Measurements from ENCODE around the gene TOMM70.
A peak's percentile ranks its signal among the peaks of the same experiment; 100 is the strongest.
"Not testable (repeated sequence)": the region's sequence is repeated elsewhere in the genome, so short reads cannot be mapped to it uniquely, and the experiment has no call there.

The TOMM70 gene

DNA sequence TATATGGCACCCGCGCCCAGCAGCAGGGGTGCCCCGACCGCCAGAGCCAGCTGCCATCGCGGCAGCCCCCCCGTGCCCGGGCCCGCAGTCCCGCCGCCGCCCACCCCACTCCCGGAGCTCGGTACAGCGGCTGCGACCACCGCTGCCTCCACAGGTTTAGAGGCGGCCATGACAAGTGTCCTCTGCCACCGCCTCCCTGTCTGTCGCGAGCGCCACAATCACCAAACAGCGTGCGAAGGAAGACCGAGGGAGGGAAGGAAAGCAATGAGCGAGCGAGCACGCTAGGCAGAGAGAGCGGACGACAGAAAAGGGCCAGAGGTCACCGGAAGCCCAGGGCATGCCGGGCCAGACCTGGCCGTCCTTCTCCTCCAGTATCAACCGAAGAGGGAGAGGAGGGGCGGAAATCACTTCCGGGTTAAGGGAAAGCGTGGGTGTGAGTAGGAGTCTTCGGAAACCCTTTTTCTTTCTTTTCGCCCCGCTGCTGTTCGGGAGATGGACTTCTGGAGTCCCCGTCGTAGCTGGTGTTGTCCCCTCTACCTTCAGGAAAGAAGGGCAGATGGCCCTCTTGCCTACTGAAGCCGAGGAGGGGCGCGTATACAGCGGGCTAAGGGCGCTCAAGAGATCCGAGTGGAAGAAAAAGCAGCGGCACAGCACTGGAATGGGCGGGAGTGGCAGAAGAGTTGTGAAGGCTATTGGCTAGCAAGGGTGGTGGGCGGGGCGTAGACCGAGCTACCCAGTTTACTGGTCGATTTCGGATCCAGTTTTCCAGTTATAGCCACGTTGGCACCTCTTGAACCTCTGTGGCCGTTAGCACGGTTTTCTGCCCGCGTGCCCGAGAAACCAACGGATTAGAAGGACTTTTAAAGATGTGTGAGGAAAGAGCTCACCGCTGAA is at the start of gene TOMM70, which contains the start of gene LNP1:
Gene TOMM70 (minus strand): TSS at position 310 of the 894 bp plus-strand sequence. CDS start 140 bp downstream, at position 170.
Gene LNP1 (plus strand): TSS at position 760 of the 894 bp plus-strand sequence. CDS start 28,191 bp downstream, outside the sequence.
- peak; percentile 93 to 94 for DNase-seq

DNA sequence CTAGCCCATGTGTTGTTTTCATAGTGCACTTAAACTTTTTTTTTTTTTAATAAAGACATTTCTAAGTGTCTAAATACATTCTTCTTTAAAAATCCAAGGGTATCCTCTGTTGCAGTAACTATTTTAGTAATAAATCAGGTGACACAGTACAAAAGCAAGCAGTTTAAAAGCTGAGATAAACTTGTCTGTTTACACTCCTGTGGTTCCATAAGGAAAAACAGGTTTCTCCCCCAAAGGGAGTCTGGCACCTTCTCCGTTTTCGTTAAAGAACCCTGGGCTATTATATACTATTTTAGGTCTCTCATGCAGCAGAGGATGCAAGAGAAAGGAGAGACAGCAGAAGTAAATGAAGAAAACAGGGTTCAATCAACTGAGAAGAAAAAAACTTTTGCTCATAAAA is 48.3 kb upstream of the TOMM70 start:
- no peak for DNase-seq

DNA sequence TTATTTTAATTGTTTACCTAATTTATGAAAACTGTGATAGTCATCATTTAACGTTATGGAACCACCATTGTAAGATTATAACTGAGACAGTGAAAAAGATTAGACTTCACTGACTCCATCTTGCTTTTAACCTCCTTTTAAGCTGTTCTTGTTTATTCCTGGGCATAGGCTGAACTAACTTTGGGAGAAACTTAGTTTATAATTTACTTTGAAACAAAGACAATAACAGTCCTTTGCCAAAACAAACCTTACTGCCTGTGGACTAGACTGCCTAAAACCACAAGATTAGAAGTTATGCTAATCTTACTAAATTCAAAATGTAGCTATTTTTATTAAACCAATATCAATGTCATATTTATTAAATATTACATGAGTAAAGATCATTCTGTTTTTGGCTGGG is 47.2 kb upstream of the TOMM70 start:
- no peak for DNase-seq

DNA sequence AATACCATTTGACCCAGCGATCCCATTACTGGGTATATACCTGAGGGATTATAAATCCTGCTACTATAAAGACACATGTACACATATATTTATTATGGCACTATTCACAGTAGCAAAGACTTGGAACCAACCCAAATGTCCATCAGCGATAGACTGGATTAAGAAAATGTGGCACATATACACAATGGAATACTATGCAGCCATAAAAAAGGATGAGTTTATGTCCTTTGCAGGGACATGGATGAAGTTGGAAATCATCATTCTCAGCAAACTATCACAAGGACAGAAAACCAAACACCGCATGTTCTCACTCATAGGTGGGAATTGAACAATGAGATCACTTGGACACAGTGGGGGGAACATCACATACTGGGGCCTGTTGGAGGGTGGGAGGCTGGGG is 46.2 kb upstream of the TOMM70 start:
- not testable (repeated sequence) for DNase-seq

DNA sequence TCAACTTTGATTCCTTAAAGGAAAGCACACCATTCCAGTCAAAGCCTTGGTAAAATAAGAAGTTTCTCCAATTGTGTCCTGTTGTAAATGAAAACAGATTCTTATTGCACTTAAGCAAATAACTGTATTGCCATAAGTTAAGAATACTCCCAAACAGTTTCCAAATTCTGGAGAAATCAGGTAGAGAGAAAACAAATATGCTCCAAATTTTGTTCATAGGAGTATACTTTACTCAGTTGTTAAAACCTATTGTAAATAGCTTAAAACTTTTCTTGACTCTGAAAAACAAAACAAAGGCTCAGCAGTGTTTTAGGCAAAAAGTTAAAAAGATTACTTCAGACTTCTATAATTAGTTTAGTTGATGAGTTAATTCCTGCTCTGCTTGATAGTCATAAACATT is 42.8 kb upstream of the TOMM70 start:
- no peak for DNase-seq

DNA sequence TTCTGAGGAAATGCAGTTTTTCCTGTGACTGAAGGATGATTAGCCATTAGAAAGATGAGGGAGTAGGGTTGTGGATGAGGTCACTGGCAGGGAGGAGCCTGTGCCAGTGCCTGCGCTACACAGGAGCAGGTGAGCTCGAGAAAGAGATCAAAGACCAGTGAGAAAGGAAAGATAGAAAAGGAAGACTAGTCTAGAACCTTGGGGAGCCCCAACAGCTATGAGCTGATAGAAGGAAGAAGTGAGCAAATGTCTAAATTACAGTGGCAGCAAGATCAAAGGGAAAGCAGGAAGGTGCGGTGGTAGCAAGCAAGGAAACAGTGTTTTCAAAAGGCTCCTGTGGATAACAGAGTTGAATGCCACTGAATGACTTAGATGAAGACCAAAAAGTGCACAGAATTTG is 40.0 kb upstream of the TOMM70 start:
- peak in 1 of 2 donors; percentile 5 for DNase-seq

DNA sequence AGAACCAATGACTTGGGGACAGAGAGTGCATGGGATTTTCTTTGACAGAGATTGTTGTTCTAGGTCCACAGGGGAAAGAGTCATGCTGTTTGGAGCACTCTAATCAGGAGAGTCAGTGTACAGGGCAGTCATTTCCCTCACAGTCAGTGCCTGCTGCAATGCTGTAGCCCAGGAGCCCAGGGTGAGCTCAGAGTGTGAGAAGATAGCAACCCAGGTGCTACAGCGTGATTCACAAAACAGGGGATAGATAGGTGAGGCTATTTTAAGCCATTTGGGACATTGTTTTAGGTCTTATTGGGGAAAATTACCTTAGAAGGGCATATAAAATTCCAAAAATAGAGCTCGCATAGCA is 37.7 kb upstream of the TOMM70 start:
- no peak for DNase-seq

DNA sequence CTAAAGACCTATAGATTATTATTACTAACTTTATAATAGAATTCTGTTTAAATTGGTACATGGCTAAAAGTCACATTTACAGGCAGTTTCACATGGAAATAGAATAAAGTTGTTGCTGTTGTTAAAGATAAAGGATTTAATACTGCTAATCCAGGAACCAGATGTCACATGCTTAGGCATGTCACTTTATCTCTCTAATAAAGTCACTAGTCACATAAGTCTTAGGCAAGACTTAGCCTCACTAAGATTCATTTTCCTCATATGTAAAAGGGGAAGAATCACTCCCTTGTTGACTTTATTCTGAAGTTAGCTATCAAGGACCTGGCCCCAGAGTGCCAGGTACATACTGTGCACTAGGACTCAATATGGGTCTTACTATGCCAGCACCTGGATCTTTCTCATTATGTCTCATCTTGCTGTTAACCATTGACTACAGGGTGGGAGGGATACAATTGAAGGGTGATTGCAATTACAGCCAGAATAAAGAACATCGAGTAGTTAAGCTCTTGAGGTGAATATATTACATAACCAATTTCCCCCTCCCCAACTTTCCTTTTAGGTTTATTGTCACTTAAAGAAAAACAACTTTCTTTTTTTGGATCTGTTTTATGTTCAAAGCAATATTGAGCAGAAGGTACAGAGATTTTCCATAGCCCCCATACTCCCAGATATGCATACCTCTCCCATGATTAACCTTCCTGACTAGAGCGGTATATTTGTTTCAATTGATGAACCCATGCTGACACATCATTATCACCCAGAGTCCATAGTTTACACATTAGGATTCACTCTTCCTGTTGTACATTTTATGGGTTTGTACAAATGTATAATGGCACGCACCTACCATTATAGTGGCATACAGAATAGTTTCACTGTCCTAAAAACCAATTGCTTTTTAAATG is 37.1 kb upstream of the TOMM70 start:
- no peak for DNase-seq

DNA sequence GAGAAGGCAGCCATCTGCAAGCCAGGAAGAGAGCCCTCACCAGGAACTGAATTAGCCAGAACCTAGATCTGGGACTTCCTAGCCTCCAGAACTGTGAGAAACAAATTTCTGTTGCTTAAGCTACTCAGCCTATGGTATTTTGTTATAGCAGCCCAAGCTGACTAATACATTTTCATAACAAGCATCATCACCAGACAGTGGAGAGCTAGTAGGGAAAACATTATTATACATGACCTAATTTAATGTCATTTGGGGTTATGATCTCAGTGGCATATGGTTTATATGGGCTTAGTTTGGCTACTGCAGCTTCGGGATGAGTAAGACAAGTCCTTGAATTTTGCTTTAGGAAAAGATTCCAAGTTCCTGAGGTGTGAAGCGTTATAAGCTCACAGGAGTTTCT is 36.1 kb upstream of the TOMM70 start:
- no peak for DNase-seq

DNA sequence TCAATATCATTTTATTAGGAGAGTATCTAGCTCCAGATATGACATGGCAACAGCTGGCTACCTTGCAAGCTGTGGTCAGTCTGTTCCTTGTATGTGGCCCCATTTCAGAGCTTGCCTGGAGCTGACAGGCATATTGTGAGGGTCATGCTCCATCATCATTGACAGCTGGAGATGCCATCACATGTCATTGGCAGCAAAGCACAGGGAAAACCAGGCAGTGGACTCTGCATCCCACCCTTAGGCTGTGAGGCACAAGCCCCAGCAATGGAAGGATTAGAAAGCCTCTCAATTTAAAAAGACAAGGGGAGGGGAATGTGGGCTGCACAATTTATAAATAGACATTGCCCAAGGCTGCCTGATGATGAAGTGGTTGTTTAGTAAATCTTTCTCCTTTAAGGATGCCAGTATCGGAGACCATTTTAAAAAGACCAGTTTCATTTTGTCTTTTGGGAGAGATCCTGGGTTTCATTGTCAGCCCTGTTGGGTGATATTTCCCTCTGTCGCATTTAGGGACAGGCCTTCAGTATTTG is 28.4 kb upstream of the TOMM70 start:
- DNase-seq: no peak

DNA sequence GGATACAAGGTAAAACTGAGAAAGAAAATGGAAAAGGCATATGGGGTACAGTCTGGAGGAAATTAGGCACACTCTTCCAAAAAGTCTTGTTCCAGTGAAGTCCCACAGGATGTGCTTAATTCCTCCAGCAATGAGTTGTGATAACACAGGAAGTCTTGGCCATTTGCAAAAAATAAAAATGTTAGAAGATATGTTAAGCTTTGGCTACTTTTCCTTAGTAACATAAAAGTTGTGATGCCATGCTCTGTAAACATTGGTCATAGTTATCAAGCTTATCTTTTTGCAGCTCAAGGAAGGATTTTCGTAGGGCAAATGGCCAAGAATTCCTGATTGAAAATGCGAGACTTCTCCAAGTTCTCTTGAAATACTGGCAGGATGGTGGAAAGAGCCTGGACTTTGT is 26.8 kb upstream of the TOMM70 start:
- DNase-seq: no peak

DNA sequence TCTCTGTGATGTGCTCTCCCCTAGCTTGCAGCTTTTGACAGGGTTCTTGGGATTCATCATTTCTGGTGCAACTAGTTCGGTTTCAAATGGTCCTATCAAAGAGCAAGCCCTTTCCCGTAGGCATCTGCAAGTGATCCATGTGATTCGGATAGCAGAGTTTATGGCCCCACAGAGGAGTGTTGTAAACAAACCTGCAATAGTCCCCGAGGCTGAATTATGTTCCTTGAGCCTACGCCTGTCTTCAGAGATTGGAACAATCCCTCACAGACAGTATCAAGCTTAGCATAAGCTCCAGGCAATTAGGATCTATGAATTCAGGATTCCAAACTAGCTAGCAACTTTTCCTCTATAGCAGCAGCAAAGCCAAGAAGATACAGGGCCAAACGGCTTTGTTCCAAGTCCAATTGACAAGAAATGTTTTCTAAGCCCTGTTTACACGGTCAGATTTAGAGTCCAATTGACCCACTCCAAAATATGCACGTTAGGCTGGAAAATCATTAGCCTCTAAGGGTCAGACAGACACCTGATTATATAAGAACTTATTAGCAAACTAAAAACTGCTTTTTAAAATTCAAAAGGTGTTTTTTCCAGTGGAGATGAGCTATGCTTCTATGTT is 25.3 kb upstream of the TOMM70 start:
- no peak for DNase-seq

DNA sequence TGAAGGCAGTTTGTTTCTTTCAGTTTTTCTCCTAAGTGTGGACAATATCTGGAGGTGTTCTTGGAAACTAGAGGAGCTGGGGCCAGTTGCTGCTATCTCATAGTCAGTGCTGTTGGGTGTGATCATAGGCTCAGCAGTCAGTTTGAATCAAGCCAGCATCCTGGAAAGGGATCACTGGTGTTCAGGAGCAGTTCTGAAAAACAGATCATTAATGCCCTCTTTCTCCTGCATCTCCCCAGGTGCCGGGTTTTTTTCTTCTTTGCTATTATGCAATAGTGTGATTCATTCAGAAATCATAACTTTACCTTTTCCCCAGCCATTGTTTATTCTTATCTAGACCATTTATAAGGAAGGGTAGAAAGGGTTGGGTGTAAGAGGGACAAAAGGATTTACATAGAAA is 24.4 kb upstream of the TOMM70 start:
- DNase-seq: no peak

DNA sequence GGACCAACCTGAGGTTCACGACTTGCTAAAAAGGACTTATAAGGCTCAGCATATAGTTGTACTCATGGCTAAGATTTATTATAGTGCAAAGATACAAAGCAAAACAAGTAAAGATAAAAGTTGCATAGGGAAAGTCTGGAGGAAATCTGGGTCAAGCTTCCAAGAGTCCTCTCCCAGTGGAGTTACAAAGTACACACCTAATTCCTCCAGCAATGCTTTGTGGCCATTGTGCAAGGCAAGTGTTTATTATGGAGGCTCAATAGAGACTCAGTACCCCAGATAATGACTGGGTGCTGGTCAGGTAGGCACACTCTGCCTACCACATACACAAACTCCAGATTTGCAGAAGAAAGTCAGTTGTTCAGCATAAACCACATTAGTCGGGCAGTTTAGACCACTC is 23.4 kb upstream of the TOMM70 start:
- DNase-seq: no peak

DNA sequence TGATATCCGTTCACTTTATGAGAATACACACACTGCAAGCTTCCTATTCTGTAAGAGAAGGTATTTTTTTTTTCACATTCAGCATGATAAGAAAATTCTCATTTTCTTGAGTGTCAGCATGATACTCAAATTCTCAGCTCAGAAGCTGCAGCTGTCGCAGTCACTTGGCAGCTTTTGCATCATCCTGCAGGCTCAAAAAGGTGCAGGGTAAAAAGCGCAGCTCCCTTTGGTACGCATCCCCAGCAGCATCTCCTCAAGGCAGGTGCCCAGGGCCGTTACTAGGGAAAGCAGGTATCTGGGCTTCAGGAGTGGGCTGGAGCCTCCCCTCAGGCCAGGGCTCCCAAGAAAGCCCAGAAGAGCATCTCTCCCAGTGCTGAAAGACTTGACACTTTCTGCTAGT is 22.7 kb upstream of the TOMM70 start:
- no peak for DNase-seq

DNA sequence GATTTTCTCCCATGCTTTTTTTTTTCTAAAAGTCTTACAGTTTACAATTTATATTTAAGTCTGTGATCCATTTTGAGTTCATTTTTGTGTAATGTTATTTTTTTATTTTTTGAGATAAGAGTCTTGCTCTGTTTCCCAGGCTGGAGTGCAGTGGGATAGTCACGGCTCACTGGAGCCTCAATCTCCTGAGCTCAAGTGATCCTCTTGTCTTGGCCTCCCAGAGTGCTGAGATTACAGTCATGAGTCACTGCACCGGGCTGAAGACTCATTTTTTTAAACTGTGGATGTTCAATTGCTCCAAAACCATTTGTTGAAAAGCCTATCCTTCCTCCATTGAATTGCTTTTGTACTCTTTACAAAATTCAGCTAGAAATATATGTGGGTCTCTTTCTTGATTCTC is 20.0 kb upstream of the TOMM70 start:
- DNase-seq: no peak

DNA sequence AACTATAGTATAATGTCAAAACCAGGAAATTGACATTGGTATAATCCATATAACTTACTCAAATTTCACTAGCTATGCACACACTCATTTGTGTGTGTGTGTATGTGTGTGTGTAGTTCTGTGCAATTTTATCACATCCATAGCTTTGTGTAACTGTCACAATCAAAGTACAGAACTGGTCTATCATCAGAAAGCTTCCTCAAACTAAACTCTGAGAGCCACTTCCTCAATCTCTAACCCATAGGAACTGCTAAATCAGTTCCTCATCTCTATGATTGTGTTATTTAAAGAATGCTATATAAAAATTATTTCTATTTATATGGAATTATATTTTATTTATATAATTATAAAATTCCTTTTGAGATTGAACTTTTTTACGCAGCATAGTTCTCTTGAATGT is 18.5 kb upstream of the TOMM70 start:
- no peak for DNase-seq

DNA sequence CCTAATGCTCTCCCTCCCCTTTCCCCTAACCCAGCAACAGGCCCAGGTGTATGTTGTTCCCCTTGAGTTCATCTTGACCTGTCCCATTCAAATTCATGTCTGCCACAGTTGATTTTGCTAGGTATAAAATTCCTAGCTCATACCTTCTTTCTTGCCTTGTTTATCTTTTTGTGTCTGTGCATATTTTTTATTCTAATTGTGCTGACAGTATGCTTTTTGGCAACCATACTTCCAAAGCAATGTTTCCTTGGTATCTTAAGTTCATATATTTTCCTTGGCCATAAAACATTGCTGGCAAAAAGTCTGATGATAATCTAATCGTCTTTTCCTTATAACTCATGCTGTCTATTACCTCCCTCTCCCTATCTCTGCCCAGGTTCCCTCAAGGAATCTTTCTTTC is 16.0 kb upstream of the TOMM70 start:
- no peak for DNase-seq

DNA sequence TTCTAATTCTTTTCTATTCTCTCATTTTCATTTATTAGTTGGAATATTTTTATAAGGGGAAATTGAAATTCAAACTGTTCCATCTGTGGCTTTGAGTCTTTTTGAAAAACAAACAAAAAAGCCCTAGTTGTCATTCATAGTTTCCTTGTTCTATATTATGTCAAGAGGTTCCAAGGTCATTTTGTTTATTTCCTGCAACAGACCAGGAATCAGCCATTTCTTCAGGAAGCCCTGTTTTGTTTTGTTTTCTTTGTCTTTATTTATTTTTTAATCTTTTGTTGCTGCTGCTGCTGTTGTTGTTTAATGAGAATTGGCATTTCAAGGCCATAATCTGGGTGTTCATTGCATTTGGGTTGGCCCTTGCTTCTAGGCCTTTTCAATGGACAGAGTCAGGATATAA is 15.3 kb upstream of the TOMM70 start:
- DNase-seq: no peak

DNA sequence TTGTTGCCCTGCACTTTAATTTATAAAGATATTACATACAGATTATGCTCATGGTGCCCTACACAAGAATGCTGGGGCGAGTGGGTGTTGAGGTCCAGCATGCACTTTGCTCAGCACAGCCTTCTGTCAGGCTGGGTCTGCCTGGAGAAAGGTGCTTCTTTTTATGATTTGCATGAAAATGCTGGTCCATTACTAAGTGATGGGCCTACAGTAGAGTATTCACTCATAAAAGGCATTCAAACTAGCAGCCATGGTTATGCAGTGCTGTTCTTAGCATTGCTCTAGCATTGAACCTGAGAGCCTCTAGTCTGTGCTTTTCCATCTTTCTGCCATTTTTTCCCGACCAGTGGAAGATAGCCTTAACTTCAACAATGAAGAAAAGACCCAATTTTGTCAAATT is 12.7 kb upstream of the TOMM70 start:
- no peak for DNase-seq

DNA sequence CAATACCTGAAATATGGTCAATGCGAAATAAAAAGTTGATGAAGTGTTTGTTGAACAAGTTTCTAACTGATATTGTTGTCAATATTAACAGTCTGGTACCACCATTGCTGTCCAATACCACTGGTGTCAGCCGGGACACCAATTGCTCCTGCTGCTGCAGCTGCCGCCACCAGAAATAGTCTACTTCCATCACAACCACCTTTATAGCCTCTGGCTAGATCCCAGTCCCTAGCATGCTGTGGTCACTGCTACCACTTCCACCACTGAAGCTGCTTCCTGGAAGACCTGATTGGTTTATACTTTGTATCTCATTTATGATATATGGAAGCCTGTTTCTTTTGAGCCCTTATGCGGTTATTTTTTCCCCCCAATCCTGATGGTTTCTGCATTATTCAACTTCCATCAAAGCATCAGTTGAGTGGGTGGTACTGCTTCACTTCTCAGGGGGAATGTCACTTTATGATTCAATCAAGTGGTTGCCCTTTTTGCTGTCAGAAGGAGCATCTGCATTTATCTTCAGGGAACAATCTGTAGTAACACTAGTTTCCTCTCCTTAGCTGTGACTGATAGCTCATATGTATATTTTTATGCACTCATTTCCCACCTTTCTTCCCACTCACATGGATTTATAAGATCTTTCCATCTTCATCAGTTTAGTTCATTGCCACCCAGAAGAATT is 12.2 kb upstream of the TOMM70 start:
- DNase-seq: no peak
